Stimulated activated naive CD8-positive, alpha-beta T cell treated with anti-CD3 and anti-CD28 coated beads, Interleukin-15, amount 100 ng/mL, for 72 hours (primary cell): ENCODE results near the gene C9orf57.
A peak's percentile ranks its signal among the peaks of the same experiment; 100 is the strongest.
"Not testable (repeated sequence)": the region's sequence is repeated elsewhere in the genome, so short reads cannot be mapped to it uniquely, and the experiment has no call there.

Experiments
- ATAC-seq: fragments of 150-1000 bp; cut with Tn5 transposase; 2 replicates; pipeline ENCODE4 v1.10.0; 2021; ENCODE audit warnings: mild to moderate bottlenecking, moderate library complexity
- DNase-seq, 2 donors: peaks; one replicate each; pipeline ENCODE4 v3.0.0; 2021 to 2022
- H3K27ac Mint-ChIP-seq, 2 donors: one replicate each; pipeline ENCODE4 v1.8.0; 2022; ENCODE audit warnings: mild to moderate bottlenecking in 2 of 2, mixed read lengths in 2 of 2, moderate library complexity in 2 of 2
- H3K27me3 Mint-ChIP-seq: one replicate; pipeline ENCODE4 v1.8.0; 2022; ENCODE audit warnings: mixed read lengths
- H3K4me1 Mint-ChIP-seq: one replicate; pipeline ENCODE4 v1.8.0; 2022; ENCODE audit warnings: mild to moderate bottlenecking, mixed read lengths
- H3K4me3 Mint-ChIP-seq, 2 donors: one replicate each; pipeline ENCODE4 v1.8.0; 2022; ENCODE audit warnings: mild to moderate bottlenecking in 2 of 2, mixed read lengths in 2 of 2, moderate library complexity in 1 of 2
- H3K9me3 Mint-ChIP-seq, 2 donors: one replicate each; pipeline ENCODE4 v1.8.0; 2022; ENCODE audit warnings: mixed read lengths in 2 of 2

Gene C9orf57

GRCh38 chr9:72039532-72039931 is 20.9 kb downstream of the C9orf57 start:
- H3K9me3 Mint-ChIP-seq = no peaks in the 10 kb centered on the region
- H3K4me3 Mint-ChIP-seq = no peak overlapping the region
- H3K27ac Mint-ChIP-seq = no peak overlapping the region
- H3K27me3 Mint-ChIP-seq = peaks cover 29% of the 10 kb centered on the region
- DNase-seq = no peak
- ATAC-seq = no peak
- peaks cover 13% of the 10 kb centered on the region for H3K4me1 Mint-ChIP-seq

DNA sequence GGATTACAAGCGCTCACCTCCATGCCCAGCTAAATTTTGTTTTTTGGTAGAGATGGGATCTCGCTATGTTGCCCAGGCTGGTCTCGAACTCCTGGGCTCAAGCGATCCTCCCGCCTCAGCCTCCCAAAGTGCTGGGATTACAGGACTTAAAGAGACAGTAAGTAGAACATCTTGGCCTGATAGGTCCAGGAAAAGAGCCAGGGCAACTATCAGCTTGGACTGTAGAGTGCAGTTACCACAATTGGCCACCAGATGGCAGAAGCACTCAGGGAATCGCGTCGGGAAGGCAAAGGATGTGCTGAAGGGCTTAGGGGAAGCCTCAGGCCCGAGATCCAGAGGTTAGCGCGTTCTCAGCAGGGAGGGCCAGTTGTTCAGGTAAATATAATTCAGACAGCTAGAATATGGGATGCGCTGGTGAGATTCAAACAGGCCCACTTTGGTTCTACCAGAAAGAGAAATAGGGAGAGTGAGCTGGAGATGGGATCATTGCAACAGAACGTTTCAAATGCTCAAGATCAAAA is 21.5 kb downstream of the C9orf57 start:
- DNase-seq (peak; percentile 54), ATAC-seq (peak; percentile 78)
- Mint-ChIP-seq H3K4me1 (peaks cover 13% of the 10 kb centered on the region), H3K27me3 (peaks cover 29% of the 10 kb centered on the region), H3K9me3 (no peaks in the 10 kb centered on the region), H3K27ac (no peak overlapping the region), H3K4me3 (no peak overlapping the region)

DNA sequence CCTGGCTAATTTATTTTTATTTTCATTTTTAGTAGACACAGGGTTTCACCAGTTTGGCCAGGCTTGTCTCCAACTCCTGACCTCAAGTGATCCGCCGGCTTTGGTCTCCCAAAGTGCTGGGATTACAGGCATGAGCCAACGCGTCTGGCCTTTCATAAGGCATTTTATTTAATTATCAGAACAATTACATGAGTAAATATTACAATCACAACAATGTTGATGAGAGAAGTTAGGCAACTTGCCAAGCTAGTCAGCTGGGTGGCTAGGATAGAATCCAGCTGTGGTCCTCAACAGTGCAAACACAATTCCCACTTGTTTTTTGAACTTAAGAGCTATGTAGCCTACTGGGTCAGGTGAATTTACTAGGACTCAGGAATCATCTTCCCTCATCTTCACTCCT is 22.0 kb downstream of the C9orf57 start:
- Mint-ChIP-seq H3K4me3 (no peak overlapping the region), H3K27ac (peak overlapping the region in 1 of 2 donors; percentile 72), H3K9me3 (no peaks in the 10 kb centered on the region), H3K27me3 (peaks cover 25% of the 10 kb centered on the region), H3K4me1 (peaks cover 13% of the 10 kb centered on the region)
- DNase-seq (no peak), ATAC-seq (no peak)

DNA sequence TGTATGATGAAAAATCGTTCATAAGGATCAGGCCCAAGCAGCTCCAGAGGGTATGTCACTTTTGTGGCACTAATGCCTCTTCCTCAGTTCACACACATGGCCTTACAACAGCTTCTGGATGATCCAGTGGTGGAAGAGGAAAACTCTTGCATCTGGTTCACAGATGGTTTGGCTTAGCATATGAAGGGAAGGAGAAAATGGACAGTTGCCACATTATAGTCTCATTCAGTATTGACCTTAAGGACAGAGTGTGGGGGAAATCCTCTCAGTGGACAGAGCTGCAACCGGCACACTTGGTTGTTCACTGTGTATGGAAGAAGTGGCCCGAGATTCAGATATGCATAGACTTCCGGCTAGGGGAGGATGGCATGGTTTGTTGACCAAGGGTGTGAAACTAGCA is 22.8 kb downstream of the C9orf57 start:
- peaks cover 17% of the 10 kb centered on the region for H3K27me3 Mint-ChIP-seq
- no peak overlapping the region for H3K27ac Mint-ChIP-seq
- ATAC-seq (no peak), DNase-seq (no peak)
- H3K9me3 Mint-ChIP-seq = no peaks in the 10 kb centered on the region
- H3K4me3 Mint-ChIP-seq = no peak overlapping the region
- peaks cover 13% of the 10 kb centered on the region for H3K4me1 Mint-ChIP-seq

DNA sequence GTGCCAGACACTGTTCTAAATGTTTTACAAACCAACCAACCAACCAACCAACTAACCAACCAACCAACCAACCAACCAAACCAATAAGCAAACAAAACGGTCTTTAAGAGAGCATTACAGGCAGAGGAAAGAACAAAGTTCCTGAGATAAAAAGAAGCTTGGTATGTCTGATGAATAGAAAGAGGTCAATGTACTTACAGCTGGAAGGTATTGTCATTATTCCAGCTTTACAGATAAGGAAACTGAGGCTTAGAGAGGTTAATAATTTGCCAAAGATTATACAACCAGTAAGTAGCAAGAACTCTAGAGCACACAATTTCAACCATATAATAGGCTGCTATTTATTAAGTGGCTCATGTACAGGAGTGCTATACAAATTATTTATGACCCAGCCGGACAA is 29.6 kb downstream of the C9orf57 start:
- DNase-seq (no peak), ATAC-seq (no peak)
- H3K9me3 Mint-ChIP-seq = peaks cover 5 to 8% of the 10 kb centered on the region in 2 donors
- H3K4me1 Mint-ChIP-seq = peaks cover 2% of the 10 kb centered on the region
- H3K4me3 Mint-ChIP-seq = no peak overlapping the region
- no peak overlapping the region for H3K27ac Mint-ChIP-seq
- peaks cover 5% of the 10 kb centered on the region for H3K27me3 Mint-ChIP-seq

- no peak overlapping the region for H3K27ac Mint-ChIP-seq
- peaks cover 5% of the 10 kb centered on the region for H3K27me3 Mint-ChIP-seq
- peaks cover 5 to 8% of the 10 kb centered on the region in 2 donors for H3K9me3 Mint-ChIP-seq
- H3K4me3 Mint-ChIP-seq = no peak overlapping the region
- H3K4me1 Mint-ChIP-seq = peaks cover 4% of the 10 kb centered on the region
- ATAC-seq = no peak
- no peak for DNase-seq
Measured at GRCh38 chr9:72029986-72030385, 30.4 kb downstream of the C9orf57 start.

DNA sequence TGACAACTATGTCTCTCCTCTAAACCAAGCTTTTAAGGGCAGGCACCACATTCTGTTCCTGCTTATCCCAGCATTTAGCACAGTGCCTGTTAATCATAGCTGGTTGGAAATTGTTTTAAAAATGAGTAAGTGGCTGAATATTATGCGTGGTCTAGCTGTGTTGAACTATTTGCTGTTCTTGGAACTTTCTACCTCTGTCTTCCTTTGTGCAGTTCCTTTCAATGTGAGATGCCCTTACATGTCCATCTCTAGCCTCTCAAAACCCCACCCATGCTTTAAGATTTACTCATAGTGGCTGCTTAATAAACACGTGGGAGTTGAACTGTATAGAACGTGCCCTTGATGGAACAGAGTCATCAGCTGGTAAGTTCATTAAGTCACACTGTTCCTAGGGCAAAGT is 34.5 kb downstream of the C9orf57 start:
- Mint-ChIP-seq H3K4me3 (no peak overlapping the region), H3K27me3 (peaks cover 5% of the 10 kb centered on the region), H3K27ac (peak overlapping the region in 1 of 2 donors; percentile 35), H3K4me1 (peaks cover 4% of the 10 kb centered on the region), H3K9me3 (peaks cover 5 to 8% of the 10 kb centered on the region in 2 donors)
- DNase-seq (no peak), ATAC-seq (no peak)

GRCh38 chr9:72023596-72023995 is 36.8 kb downstream of the C9orf57 start:
- H3K27ac Mint-ChIP-seq = no peak overlapping the region
- H3K4me1 Mint-ChIP-seq = peaks cover 4% of the 10 kb centered on the region
- DNase-seq (no peak), ATAC-seq (no peak)
- H3K9me3 Mint-ChIP-seq = no peaks in the 10 kb centered on the region
- H3K27me3 Mint-ChIP-seq = no peaks in the 10 kb centered on the region
- H3K4me3 Mint-ChIP-seq = no peak overlapping the region

DNA sequence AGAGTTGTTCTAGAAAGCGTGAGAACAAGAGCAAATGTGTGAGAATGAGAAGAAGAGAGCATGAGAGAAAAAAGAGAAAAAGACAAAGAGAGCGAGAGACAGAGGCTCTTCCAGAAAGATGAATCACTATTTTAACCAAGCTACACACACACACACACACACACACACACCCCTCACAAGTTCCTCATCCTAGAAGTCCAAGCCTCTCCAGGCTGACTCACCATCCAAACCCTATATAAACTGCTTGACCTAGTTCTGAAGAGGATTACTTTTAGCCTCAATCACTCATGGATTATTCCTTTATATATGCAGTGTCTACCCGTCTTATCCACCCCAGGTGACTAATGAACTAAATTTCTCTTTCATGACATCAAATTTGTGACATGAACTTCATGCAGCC is 37.6 kb downstream of the C9orf57 start:
- ATAC-seq (no peak), DNase-seq (no peak)
- H3K4me3 Mint-ChIP-seq = no peak overlapping the region
- H3K27me3 Mint-ChIP-seq = no peaks in the 10 kb centered on the region
- no peaks in the 10 kb centered on the region for H3K9me3 Mint-ChIP-seq
- H3K27ac Mint-ChIP-seq = peak overlapping the region in 1 of 2 donors; percentile 3
- H3K4me1 Mint-ChIP-seq = peaks cover 4% of the 10 kb centered on the region

DNA sequence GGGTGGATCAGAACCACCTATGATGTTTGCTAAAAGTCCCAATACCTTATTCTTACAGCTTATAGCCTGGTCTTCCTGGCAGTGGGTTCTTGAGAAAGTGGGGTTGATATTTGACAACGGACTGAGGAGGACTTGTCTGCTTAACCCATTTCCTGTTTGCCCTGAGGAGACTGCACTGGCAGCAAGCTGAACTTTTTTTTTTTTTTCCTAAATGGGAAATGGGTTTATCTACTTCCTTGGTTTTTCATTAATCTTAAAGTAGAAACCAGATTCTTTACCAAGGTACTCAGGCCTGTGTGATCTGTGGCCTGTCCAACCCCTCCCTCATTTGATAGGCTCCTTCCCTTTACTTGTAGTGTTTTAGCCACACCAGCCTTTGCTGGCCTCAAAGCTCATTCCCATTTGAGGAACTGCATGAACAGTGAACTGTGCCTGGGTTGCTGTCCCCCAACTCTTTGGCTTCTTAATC is 47.1 kb downstream of the C9orf57 start:
- Mint-ChIP-seq H3K4me1 (peaks cover 12% of the 10 kb centered on the region), H3K4me3 (no peak overlapping the region), H3K9me3 (no peaks in the 10 kb centered on the region), H3K27ac (peak overlapping the region; percentile 62 to 85), H3K27me3 (no peaks in the 10 kb centered on the region)
- no peak for DNase-seq
- ATAC-seq = no peak

GRCh38 chr9:72012646-72013045 is 47.8 kb downstream of the C9orf57 start:
- DNase-seq (no peak), ATAC-seq (peak; percentile 15)
- no peak overlapping the region for H3K27ac Mint-ChIP-seq

GRCh38 chr9:72007726-72008125 is 52.7 kb downstream of the C9orf57 start:
- H3K27ac Mint-ChIP-seq, ATAC-seq, DNase-seq, H3K4me3 Mint-ChIP-seq, H3K9me3 Mint-ChIP-seq, H3K27me3 Mint-ChIP-seq, H3K4me1 Mint-ChIP-seq: not testable (repeated sequence)

More at GRCh38 chr9:72012646-72013045, 47.8 kb downstream of the C9orf57 start:
- H3K4me3 Mint-ChIP-seq = no peak overlapping the region
- no peaks in the 10 kb centered on the region for H3K9me3 Mint-ChIP-seq
- no peaks in the 10 kb centered on the region for H3K27me3 Mint-ChIP-seq
- peaks cover 12% of the 10 kb centered on the region for H3K4me1 Mint-ChIP-seq

DNA sequence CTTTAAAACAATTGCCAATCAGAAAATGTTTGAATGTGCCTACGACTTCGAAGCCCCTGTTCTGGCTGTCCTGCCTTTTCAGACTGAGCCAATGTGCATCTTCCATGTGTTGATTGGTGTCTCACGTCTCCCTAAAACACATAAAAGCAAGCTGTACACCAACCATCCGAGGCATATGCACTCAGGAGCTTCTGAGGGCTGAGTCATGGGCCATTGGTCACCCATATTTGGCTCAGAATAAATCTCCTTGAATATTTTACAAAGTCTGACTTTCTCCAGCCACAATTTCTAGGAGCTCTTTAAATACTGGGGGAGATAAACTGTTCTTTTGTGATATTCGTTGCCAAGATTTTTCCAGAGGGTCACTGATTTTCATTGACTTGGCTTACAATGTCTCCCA is 53.9 kb downstream of the C9orf57 start:
- no peaks in the 10 kb centered on the region for H3K9me3 Mint-ChIP-seq
- no peak for ATAC-seq
- no peak overlapping the region for H3K27ac Mint-ChIP-seq
- no peaks in the 10 kb centered on the region for H3K4me1 Mint-ChIP-seq
- H3K4me3 Mint-ChIP-seq = no peak overlapping the region
- H3K27me3 Mint-ChIP-seq = no peaks in the 10 kb centered on the region
- no peak for DNase-seq

DNA sequence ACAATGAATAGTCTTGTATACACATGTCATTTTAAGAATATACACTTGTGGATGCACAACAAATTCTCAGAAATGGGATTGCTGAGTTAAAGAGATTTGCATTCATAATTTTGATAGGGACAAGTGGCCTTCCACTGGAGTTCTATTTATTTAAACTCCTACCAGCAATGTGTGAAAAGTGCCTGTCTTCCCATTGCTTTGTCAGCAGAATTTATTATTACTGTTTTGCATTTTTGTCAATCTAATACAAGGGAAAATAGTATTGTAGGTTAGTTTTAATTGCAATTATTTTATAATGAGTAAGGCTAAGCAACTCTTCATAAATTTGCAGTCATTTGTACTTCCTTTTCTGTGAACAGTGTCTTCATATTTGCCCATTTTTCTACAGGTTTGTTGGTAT is 55.0 kb downstream of the C9orf57 start:
- Mint-ChIP-seq H3K27ac (no peak overlapping the region), H3K27me3 (no peaks in the 10 kb centered on the region), H3K4me1 (no peaks in the 10 kb centered on the region), H3K9me3 (no peaks in the 10 kb centered on the region), H3K4me3 (no peak overlapping the region)
- DNase-seq = no peak
- ATAC-seq = no peak
